GM18870 (cell line): Measurements from ENCODE around the gene RBBP7.

Experiments
- ATAC-seq: cut with Tn5 transposase; IDR thresholded peaks from one replicate; pipeline ENCODE4 v1.9.1; 2021; ENCODE audit warnings: moderate library complexity; ENCODE audit not compliant: unreplicated experiment

RBBP7 gene

DNA sequence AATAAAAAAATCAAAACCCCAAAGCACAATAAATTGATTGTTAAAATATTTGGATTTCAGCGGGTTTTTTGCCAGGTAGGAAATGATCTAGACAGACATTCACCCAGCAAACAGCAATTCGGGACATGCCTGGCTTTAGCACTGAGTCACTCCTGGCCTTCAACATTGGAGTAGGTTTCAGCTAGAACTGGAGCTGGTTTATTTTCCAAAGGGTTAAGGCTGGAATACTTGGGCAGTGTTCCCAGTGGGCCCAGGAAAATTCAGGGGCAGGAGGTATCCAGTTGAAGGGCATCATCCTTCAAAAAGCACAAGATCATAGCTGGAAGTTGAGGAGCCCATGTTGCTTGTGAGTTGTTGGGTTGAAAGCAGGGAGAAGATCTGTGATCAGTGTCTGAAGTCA is 42.9 kb downstream of the RBBP7 start:
- no peak for ATAC-seq

DNA sequence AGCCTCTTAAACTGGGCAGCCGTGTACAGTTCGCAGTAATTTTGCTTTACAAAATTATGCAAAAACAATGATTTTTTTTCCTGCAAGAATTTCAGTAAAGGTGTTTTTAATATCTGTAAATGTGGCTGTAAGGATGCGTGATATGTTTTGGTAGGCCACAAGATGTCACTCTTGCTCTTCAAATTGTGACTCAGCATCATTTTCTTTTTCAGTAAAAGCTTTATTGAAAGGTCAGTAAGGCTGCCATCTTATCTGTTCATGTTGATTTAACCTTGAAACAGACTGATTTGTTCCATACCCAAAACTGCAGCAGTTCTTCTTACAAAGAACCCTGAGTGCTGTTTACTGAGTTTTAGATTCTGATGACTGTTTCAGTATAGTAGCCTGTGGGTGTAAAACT is 44.0 kb downstream of the RBBP7 start:
- no peak for ATAC-seq

DNA sequence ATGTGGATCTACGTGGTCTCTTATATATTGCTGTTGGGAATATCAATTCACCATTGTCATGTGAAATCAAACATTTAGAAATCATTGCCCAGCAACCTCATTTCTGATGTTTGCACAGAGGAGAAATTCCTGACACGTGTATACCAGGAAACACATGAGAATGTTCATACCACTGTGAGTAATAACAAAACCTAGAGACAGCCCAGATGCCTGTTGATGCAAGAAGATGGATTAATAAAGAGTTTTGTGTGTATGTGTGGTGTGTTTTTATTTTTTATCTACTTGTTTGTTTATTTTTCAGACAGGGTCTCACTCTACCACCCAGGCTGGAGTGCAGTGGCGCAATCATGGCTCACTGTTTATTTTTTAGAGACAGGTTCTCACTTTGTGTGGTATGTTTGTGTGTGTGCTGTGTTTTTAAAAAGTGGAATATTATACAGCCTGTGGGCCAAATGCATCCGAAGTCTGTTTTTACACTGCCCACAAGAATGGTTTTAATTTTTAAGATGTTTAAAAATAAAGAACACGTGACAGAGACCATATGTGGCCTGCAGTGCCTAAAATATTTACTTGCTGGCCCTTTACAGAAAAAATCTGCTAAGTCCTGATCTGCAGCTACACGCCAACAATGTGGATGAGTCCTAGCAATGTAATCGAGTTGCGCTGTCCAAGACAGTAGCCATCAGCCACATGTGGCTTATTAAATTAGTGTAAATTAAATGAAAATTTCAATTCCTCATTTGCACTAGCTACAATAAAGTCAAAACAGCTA is 44.7 kb downstream of the RBBP7 start:
- no peak for ATAC-seq

GRCh38 chrX:16822723-16823122 is 47.4 kb downstream of the RBBP7 start:
- ATAC-seq: no peak

DNA sequence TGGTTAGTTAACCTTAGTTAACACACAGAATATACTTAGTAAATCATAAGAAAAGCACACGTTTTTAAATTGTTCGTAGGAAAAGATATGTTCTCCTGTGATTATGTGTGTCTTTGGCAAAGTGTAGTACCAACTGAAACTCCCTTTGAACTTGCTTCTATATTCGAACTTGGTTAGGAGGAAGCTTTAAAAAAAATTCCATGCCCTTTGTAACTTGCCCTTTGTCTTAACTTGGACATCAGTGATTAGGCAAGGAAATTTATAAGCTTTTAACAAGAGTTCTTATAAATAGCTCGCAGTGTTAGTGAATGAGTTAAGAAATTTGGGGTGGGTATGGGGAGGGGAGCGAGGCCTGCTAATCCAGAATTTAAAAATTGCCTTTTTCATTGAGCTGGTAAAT is 50.5 kb downstream of the RBBP7 start:
- no peak for ATAC-seq

GRCh38 chrX:16814597-16814996 is 55.6 kb downstream of the RBBP7 start:
- ATAC-seq: no peak

DNA sequence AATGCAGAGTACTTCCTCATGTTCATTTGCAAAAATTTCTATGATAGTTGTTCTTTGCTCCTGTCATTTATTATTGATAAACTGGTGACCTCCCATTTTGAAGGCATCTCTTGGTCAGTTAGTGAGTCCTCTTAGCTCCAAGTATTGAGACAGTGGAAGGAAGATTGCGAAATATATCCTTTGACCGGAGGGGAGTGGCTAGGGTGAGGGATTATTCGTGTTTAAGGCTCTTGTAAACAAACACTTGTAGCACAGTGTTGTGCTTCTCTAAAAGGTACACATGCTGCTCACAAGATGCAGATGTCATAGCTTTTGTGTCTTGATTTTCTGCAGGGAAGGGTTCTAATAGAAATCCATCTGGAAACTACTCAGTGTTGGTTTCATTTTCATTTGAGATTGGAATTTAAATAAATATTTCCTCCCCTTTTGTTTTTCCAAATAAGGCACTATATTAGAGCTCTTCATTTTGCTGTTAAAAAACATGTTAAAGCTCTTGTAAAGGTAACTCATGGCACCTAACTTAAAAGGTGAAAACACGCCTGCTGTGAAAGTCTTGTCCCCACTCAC is 62.1 kb downstream of the RBBP7 start:
- no peak for ATAC-seq

- ATAC-seq: no peak
These were observed 62.6 kb downstream of the RBBP7 start for GRCh38 chrX:16807548-16807947.

DNA sequence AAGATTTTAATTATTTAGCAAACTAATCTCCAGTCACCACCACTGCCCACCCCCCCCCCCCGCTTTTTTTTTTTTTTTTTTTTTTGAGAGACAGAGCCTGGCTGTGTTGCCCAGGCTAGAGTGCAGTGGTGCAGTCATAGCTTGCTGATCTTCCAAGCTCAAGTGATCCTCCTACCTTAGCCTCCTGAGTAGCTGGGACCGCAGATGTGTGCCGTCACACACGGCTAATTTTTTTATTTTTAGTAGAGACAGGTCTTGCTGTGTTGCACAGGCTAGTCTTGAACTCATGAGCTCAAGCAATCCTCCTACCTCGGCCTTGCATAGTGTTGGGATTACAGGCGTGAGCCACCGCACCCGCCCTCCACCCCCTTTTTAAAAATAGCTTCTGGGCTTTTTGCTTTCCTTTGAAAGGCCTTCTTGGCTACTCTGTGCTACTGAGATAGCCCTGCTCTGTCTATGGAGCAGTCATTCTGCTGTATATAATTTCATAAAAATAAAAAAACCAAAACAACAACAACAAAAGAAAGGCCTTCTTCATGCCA is 65.2 kb downstream of the RBBP7 start:
- no peak for ATAC-seq

GRCh38 chrX:16797841-16798240 is 72.3 kb downstream of the RBBP7 start:
- ATAC-seq: no peak

DNA sequence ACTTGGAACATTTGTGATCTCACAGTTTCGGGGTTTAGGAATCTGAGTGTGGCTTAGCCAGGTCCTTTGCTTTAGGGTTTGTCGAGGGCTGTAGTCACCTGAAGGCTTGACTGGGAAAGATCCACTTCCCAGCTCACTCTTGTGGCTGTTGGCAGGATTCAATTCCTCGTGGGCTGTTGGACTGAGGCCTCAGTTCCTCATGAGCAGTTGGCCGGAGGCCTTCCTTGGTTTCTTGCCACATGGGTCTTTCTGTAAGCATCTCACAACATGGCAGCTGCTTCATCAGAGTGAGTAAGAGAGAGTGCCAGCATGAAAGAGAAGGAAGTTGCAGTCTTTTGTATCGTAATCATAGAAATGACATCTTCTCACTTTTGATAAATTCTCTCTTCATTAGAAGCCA is 72.8 kb downstream of the RBBP7 start:
- no peak for ATAC-seq

DNA sequence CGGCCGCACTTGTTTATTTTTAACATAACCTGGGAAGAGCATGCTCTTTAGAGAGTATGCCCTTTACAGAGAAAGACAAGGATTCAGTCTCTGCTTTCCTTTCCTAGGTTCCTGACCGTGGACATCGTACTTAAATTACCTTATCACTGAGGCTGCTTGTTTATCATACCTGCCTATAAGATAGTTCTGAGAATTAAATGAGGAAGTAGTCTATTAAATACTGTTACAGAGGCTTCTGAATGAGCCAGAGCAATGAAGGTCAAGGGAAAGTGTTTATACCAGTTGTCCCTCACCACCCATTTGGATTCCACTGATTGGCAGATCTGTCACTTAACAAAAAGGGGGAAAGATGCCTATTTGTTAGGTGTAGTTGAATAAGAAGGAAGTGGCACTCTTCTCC is 73.9 kb downstream of the RBBP7 start:
- ATAC-seq: no peak
